Right lobe of liver (tissue), 6 donors: ENCODE data around the gene SETBP1. TPM values are rescaled to one million over a fixed set of nuclear protein-coding genes. Genes with fewer than 3 reads are reported as not detected.

Source experiments
- ATAC-seq, 4 donors: fragments of 200-7000 bp; cut with Tn5 transposase; one replicate each; pipeline ENCODE4 v1.9.1; 2020; ENCODE audit warnings: mild to moderate bottlenecking in 4 of 4, moderate library complexity in 4 of 4
- DNase-seq, 3 donors: peaks; one replicate each; pipeline ENCODE4 v3.0.0-alpha.2; 2020
- H3K27ac ChIP-seq, 3 donors: fragments of 200-600 bp; one replicate each; pipeline ENCODE4 v1.8.0; 2022
- H3K27me3 ChIP-seq, 2 donors: fragments of 200-600 bp; one replicate each; pipeline ENCODE4 v1.8.0; 2022
- H3K36me3 ChIP-seq, 4 donors: fragments of 200-600 bp; sonication (generic) in 1 of 4; one replicate each; pipeline versions ENCODE4 v1.5.1 to v1.8.0; 2017 to 2022; ENCODE audit warnings: control low read depth in 1 of 4
- H3K4me1 ChIP-seq, 4 donors: fragments of 200-600 bp; sonication (generic) in 1 of 4; one replicate each; pipeline versions ENCODE4 v1.5.1 to v1.8.0; 2017 to 2022; ENCODE audit warnings: control low read depth in 1 of 4
- H3K4me3 ChIP-seq, 3 donors: fragments of 200-600 bp; one replicate each; pipeline ENCODE4 v1.8.0; 2022
- H3K9me3 ChIP-seq, 4 donors: fragments of 200-600 bp; sonication (generic) in 1 of 4; one replicate each; pipeline versions ENCODE4 v1.5.1 to v1.8.0; 2017 to 2022; ENCODE audit warnings: control low read depth in 1 of 4
- POLR2A ChIP-seq: fragments of 450-650 bp; IDR thresholded peaks from one replicate; pipeline ENCODE4 v1.6.1; 2017; ENCODE audit warnings: antibody characterized with exemption, mild to moderate bottlenecking
- WGBS: methylation state at CpG from one replicate; pipeline ENCODE4 v1.1.6; 2018; ENCODE audit warnings: low coverage, low lambda C conversion rate; ENCODE audit not compliant: insufficient coverage; ENCODE audit errors: missing lambda C conversion rate; 5-methylcytosine and 5-hydroxymethylcytosine counted together
- intact Hi-C, 2 donors: fragments of 100-400 bp; cut with DNase I; formaldehyde crosslinking; loops; one replicate each; pipeline versions ENCODE4 v1.11.2 to v1.14.1; 2022
- total RNA-seq, 6 experiments: library from RNA; depleted of rRNA in 2 of 6; stranded (reverse); fragments of >200 nt in 2 of 6; fragmentation: NEBNext Ultra II Directional in 3 of 6; extraction: Animal tissue kit (Norgen Biotek cat#: 25700) in 3 of 6; gene quantifications; one replicate each; pipeline versions ENCODE4 v1.1.0 to v1.2.4, GENCODE V29; 2016 to 2023
- TF ChIP-seq, protein P1 (sequence below), 4 donors: fragments of 200-600 bp in 3 of 4; fragments of 450-650 bp in 1 of 4; IDR thresholded peaks; one replicate each; pipeline versions ENCODE4 v1.5.1 to v1.8.0; 2016 to 2022; ENCODE audit warnings: antibody characterized with exemption in 4 of 4, mild to moderate bottlenecking in 2 of 4
- donor health status: DM: no; HTN: yes; CAD: no.
- donor health status: DM: no; HTN: no; CAD: no.
- donor health status: DM: no; HTN: no; CAD: no.
- donor health status: DM: no; HTN: yes; CAD: no.
- donor health status: DM: no; HTN: yes; CAD: no.

The SETBP1 gene
- total RNA-seq, 6 experiments from 2014 or later: 14.3 to 29.1 (median 16.6) TPM

DNA sequence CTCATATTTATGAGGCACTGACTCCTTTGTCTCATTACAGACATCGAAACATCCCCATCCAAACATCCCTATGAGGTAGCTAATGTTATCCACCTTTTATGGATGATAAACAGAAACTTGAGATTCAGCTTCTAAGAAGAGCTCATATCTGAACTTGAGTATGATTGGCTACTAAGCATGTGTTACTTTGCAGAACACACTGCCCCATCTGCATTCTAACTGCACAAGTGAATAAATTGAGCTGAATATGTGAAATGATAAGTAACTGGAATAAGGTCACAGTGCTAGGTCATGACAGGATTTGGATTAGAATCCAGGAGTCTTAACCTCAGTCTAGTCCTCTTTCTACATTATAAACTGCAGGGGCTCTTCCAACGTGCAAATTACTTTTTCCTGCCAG, 172.7 kb downstream of the SETBP1 start:
- Histone ChIP-seq H3K4me1 (peaks cover 0 to 18% (median 5%) of the 10 kb centered on the region in 4 donors), H3K4me3 (no peak overlapping the region), H3K27ac (peak overlapping the region in 1 of 3 donors; percentile 15), H3K27me3 (no peaks in the 10 kb centered on the region), H3K36me3 (no peaks in the 10 kb centered on the region), H3K9me3 (no peaks in the 10 kb centered on the region)
- 80% methylated on average over 1 of the region's 2 CpGs for WGBS
- TF ChIP-seq, protein P1, sequence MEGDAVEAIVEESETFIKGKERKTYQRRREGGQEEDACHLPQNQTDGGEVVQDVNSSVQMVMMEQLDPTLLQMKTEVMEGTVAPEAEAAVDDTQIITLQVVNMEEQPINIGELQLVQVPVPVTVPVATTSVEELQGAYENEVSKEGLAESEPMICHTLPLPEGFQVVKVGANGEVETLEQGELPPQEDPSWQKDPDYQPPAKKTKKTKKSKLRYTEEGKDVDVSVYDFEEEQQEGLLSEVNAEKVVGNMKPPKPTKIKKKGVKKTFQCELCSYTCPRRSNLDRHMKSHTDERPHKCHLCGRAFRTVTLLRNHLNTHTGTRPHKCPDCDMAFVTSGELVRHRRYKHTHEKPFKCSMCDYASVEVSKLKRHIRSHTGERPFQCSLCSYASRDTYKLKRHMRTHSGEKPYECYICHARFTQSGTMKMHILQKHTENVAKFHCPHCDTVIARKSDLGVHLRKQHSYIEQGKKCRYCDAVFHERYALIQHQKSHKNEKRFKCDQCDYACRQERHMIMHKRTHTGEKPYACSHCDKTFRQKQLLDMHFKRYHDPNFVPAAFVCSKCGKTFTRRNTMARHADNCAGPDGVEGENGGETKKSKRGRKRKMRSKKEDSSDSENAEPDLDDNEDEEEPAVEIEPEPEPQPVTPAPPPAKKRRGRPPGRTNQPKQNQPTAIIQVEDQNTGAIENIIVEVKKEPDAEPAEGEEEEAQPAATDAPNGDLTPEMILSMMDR (IDR thresholded peaks at IDR 0.05): no peak
- TF ChIP-seq POLR2A: no peak
- intact Hi-C loops: no loop called here
- no peak for DNase-seq
- ATAC-seq: no peak

DNA sequence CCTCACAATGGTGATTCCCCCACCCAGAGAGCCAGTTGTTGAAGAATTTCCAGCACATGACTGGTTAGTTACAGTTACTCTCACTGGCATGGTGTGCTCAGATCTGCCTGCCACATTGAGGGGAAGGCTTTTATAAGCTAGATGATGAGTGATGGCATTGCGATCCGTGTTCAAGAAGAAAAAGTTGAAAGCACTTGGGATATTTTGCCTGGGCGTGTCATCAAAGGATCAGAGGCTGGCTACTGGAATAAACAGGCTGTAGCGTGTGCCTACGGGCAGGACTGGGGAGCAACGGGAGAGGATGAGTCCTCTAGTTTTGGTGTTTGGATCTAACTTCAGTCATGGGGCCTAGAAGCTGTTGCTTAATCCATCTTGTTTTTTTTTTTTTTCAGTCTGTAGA, 175.0 kb downstream of the SETBP1 start:
- H3K4me1 ChIP-seq: peaks cover 0 to 29% (median 7%) of the 10 kb centered on the region in 4 donors
- intact Hi-C loops: no loop called here
- H3K9me3 ChIP-seq: no peaks in the 10 kb centered on the region
- TF ChIP-seq, protein P1 (IDR thresholded peaks at IDR 0.05): no peak
- TF ChIP-seq POLR2A: no peak
- no peak for DNase-seq
- H3K27me3 ChIP-seq: no peaks in the 10 kb centered on the region
- no peak overlapping the region for H3K27ac ChIP-seq
- no peaks in the 10 kb centered on the region for H3K36me3 ChIP-seq
- 86% methylated on average over 6 of the region's 6 CpGs for WGBS
- no peak overlapping the region for H3K4me3 ChIP-seq
- ATAC-seq: no peak

DNA sequence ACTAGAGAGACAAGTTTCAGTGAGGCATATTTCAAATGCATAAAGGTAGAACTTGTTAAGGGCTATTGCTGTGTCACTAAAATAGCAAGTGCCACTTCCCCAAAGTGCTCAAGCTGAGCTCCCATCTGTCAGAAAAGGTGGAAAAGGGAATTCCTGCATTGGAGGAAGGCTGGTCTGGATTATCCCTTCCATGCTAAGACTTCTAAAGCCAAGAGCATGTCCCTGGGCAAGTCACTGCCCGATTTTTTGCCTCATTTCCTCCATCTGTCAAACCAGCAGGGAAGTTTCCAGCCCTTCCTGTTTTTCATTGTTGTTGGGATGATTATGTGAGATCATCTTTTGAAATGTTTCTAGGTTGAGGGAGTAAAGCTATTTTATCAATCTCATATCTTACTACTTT, 175.5 kb downstream of the SETBP1 start:
- Histone ChIP-seq H3K36me3 (no peaks in the 10 kb centered on the region), H3K27me3 (no peaks in the 10 kb centered on the region), H3K4me3 (no peak overlapping the region), H3K9me3 (no peaks in the 10 kb centered on the region), H3K4me1 (peaks cover 0 to 29% (median 7%) of the 10 kb centered on the region in 4 donors), H3K27ac (no peak overlapping the region)
- TF ChIP-seq POLR2A: no peak
- TF ChIP-seq, protein P1 (IDR thresholded peaks at IDR 0.05): no peak
- intact Hi-C loops: no loop called here
- ATAC-seq: no peak
- 71% methylated on average over 1 of the region's 1 CpG for WGBS
- no peak for DNase-seq

DNA sequence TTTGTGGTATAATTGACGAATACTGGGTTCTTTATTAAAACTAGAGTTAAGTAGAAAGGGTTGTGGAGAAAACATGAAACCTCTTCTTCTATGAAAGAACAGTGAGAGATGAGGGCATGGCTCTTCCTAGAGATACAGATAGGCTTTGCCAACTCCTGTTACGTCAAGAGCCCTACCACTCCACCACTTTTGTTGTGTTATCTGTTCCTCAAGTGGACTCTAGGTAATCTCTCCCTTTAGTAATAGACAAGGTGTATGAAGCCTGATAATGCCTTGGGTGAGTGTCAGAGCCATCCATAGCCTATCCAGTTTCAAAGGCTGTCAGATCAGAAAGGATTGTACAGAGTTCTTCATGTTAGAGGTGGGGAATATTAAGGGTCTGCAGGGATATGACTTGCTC, 176.4 kb downstream of the SETBP1 start:
- WGBS: 87% methylated on average over 2 of the region's 2 CpGs
- Histone ChIP-seq H3K36me3 (no peaks in the 10 kb centered on the region), H3K27ac (no peak overlapping the region), H3K27me3 (no peaks in the 10 kb centered on the region), H3K4me3 (no peak overlapping the region), H3K4me1 (peaks cover 0 to 26% (median 7%) of the 10 kb centered on the region in 4 donors), H3K9me3 (no peaks in the 10 kb centered on the region)
- intact Hi-C loops: no loop called here
- no peak for ATAC-seq
- no peak for DNase-seq
- TF ChIP-seq, protein P1 (IDR thresholded peaks at IDR 0.05): no peak
- no peak for TF ChIP-seq POLR2A
